DOHH2 (cell line): ENCODE results near the gene CAMKMT.

ENCODE experiments used
- EZH2phosphoT487 ChIP-seq: fragments of 200-600 bp; sonication (generic); IDR thresholded peaks from 2 replicates; pipeline ENCODE4 v1.6.1; 2017; ENCODE audit warnings: borderline replicate concordance, mild to moderate bottlenecking, antibody characterized with exemption, low read length, moderate library complexity, mixed read lengths
- TF ChIP-seq, protein P1 (sequence below): fragments of 200-600 bp; sonication (generic); IDR thresholded peaks from one replicate; pipeline ENCODE4 v1.5.1; 2014; ENCODE audit warnings: antibody characterized with exemption, mild to moderate bottlenecking, low read depth, low read length; ENCODE audit not compliant: poor library complexity, severe bottlenecking

DNA sequence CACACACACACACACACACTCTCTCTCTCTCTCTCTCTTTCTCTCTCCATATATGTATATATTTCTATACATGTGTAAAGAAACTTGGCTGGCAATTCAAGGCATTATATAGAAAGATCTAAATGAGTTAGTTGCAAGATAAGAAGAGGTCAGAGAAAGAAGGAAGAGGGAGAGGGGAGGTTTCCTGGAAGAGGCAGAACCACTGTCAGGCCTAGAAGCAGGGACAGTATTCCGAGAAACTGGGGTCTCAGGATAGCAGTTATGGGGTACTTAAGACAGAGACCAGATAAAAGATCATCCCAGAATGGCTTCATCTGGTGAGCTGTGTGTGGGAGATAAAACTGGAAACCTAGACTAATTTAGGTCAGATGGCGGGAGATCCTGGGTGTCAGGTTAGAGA lies 180.8 kb downstream of the CAMKMT start:
- TF ChIP-seq, protein P1, sequence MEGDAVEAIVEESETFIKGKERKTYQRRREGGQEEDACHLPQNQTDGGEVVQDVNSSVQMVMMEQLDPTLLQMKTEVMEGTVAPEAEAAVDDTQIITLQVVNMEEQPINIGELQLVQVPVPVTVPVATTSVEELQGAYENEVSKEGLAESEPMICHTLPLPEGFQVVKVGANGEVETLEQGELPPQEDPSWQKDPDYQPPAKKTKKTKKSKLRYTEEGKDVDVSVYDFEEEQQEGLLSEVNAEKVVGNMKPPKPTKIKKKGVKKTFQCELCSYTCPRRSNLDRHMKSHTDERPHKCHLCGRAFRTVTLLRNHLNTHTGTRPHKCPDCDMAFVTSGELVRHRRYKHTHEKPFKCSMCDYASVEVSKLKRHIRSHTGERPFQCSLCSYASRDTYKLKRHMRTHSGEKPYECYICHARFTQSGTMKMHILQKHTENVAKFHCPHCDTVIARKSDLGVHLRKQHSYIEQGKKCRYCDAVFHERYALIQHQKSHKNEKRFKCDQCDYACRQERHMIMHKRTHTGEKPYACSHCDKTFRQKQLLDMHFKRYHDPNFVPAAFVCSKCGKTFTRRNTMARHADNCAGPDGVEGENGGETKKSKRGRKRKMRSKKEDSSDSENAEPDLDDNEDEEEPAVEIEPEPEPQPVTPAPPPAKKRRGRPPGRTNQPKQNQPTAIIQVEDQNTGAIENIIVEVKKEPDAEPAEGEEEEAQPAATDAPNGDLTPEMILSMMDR = no peak
- TF ChIP-seq EZH2phosphoT487 = no peak
